ENCODE data around the gene ACAT2. TPM values are rescaled to one million over a fixed set of nuclear protein-coding genes. Genes with fewer than 3 reads are reported as not detected.
"Not testable (repeated sequence)": the region's sequence is repeated elsewhere in the genome, so short reads cannot be mapped to it uniquely, and the experiment has no call there.

Gene ACAT2
- total RNA-seq, 1 experiment from 2014 or later: 110 TPM

DNA sequence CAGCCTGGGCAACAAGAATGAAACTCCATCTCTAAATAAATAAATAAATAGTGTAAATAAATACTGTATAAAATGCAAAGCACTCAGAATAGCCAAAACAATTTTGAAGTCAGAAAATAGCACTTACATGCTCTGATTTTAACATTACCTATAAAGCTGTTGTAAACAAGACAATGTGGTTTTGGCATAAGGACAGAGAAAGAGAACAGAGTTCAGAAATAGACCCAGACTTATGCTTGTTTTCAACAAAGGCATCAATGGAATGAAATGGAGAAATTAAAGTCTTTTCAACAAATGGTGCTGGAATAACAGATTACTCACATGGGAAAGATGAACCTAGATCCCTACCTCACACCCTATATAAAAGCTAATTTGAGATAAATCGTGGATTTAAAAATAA lies 10.4 kb downstream of the ACAT2 start:
- no peak for DNase-seq (ENCODE audit: low read depth)

DNA sequence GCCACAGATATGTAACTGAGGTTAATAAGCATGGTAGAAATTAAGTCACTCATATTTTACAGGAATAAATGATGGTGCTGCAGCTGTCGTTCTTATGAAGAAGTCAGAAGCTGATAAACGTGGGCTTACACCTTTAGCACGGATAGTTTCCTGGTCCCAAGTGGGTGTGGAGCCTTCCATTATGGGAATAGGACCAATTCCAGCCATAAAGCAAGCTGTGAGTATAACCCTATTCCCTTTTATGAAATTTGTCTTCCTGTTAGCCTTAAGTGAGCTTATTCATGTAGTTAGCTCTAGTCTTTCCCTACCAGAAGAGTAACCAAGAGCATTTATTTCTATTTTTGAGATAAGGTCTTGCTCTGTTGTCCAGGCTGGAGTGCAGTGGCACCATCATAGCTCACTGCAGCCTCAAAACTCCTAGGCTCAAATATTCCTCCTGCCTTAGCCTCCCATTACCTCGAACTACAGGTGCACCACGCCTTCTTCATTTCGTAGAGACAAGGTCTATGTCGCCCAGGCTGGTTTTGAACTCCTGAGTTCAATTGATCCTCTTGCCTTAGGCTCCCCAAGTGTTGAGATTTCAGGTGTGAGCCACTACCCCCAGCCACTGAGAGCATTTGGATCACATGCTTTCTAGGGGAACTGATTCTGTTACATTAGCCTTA lies 15.5 kb downstream of the ACAT2 start:
- no peak for DNase-seq (ENCODE audit: low read depth)

DNA sequence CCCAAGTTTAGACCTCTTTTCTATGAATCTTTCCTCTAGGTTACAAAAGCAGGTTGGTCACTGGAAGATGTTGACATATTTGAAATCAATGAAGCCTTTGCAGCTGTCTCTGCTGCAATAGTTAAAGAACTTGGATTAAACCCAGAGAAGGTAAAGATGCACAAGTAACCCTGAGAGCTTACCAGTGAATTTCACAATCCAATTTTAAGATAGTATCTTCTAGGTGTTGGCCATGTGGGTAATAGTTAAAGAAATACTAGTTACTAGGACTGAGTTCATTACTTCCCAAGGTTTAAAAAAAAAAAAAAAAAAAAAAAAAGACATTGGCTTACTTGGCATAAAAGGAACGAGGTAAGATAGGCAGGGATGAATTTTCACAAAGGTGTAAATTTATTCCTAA lies 16.3 kb downstream of the ACAT2 start:
- DNase-seq (ENCODE audit: low read depth): no peak

DNA sequence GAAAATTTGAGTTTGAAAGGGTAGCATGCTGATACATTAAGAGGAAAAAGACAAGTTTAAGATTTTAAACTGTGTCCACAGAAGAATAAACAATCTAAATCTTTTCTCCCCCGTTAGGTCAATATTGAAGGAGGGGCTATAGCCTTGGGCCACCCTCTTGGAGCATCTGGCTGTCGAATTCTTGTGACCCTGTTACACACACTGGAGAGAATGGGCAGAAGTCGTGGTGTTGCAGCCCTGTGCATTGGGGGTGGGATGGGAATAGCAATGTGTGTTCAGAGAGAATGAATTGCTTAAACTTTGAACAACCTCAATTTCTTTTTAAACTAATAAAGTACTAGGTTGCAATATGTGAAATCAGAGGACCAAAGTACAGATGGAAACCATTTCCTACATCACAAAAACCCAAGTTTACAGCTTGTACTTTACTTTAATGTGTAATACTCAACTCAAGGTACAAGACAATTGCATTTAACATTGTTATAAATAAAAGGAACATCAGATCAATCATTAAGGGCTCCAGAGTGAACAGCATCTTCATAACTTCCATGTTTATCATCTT lies 16.8 kb downstream of the ACAT2 start:
- no peak for DNase-seq (ENCODE audit: low read depth)

DNA sequence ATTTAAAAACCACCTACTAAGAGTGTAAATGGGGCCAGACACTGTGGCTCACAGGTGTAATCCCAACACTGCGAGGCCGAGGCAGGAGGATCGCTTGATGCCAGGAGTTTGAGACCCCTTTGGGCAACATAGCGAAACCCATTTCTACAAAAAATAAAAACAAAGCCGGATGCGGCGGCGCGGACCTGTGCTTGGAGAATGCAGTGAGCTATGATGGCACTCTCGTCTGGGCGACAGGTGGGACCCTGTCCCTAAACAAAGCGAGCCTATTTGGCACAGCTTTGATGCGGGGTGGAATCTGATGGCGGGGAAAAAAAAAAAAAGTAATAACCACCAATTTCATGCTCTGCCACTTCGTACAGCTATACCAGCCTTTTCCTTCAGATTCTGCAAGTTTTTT lies 26.4 kb downstream of the ACAT2 start:
- DNase-seq (ENCODE audit: low read depth): no peak

DNA sequence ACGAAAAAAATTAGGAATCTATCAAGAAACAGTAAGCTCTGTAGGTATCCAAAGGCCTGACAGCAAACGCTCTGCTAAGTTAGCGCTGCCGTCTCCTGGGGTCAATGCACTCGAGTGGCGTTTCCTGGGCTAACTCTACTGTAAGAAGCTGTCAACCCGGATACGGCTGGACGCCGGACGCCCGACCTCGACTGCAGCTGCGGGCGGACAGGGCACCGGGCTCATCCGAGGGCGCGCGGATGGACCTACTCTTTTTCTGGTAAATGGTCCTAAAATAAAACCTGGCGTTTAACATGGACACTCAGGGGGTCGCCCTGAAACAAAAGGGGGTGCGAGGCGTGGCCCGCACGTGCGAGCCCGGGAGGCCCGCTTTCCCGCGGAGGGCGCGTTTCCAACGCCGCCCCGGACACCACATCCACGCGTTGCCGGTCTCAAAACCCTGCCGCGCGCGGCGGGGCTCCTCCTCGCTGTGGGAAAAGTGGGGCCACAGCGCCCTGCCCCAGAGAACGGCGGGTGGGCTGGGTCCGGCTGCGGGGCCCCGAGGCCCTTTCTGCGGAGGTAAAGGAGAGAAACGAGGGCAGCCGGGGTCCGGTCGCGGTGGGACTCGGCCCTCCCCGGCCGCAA lies 27.0 kb downstream of the ACAT2 start:
- peak; percentile 54 for DNase-seq (ENCODE audit: low read depth)

DNA sequence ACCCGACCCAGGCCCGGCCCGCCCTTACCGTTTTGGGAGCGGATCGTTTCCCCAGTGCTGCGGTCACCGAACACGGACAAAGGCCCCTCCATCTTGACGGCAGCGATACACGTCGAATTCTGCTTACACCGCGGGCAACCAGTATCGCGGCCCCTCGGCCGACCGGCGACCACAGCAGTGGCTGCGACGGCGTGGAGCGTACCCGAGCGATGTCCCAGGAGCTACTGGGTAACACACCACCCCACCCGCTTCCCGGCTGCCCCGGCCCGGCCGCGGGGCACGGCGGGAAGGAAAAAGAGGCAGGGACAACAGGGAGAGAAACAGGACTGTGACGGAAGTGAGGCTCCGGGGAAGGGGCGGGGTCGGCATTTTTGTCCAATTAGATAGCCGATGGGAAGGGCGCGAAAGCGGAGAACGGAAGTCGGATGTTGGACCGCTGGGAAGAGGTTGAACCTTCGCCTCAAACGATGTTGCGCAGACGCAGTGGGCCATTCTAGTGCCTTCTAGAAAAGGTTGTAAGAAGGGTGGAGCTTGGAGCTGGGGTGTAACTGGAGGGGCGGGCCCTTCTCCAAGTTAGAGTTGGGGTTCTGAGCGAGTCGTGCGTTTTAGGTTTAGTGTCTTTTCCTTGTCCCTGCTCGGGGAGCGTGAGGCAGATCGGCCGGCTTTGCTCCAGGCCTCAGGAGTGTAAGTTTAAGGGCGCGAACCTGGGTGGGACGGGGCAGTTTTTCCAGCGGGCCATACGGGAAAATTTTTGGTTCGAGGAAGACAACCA lies 27.7 kb downstream of the ACAT2 start, which contains the start of gene TCP1:
TSS of gene TCP1 (minus strand) at position 226 of the 772 bp plus-strand sequence. CDS start at position 92, 134 bp downstream.
- peak; percentile 100 for DNase-seq (ENCODE audit: low read depth)

DNA sequence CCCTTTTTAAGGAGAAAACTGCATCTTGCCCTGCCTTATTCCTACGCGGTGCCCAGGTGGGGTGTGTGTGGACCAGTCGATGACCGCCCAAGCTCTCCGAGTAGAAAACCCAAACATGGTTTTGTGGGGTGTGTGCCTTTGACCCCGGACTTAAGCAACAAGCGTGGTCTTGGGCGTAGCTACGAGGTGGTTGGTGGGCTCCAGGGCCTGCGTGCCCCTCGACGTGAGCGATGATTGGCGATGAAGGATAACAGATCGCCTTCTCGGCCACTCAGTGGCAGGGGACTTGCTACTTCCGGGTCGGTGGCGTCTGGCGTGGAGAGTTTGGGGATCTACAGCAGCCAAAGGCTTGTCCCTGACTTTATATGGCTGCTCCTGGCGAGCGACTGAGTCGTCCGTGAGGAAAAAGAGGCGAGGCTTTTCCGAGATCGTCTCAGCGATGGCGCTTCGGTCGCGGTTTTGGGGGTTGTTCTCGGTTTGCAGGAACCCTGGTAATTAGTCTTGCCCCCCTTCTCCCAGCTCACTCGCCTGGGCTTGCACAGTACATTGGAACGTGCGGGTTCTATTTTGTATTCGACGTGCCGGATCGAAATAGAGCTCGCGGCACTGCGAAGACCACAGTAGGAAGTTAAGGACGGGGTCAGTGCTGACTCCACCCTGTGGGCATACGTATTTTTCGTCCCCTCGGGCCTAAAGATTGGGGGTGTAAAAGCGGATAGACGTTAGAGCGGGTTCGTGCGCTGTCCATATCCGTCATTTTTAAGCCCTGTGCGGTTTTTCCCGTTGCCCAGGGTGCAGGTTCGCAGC lies 28.5 kb downstream of the ACAT2 start, which contains the start of gene MRPL18:
TSS of gene MRPL18 (plus strand) at position 319 of the 807 bp plus-strand sequence. CDS start at position 440, 121 bp downstream.
- peak; percentile 100 for DNase-seq (ENCODE audit: low read depth)

DNA sequence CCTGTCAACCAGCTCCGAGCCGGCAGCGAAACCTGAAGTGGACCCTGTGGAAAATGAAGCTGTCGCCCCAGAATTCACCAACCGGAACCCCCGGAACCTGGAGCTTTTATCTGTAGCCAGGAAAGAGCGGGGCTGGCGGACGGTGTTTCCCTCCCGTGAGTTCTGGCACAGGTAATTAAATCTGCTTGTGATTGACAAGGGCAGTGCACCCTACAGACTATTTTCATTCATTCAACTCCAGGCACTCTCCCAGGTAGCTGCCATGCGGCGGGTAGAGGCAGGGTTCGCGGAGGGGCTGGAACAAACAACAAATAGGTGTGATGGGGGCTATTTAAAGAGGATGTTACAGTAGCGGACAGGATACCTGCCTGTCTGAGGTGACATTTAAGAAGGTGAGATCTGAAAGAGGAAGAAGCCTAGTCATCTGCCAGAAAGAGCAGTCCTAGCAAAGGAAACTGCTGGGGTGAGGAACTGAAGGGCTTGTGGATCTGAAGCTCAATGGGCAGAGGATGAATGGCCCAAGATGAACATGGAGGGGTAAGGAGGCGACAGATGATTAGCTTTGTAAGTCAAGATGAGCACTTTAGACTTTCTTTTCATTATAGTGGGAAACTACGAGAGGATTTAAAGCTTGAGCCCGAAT lies 29.2 kb downstream of the ACAT2 start:
- no peak for DNase-seq (ENCODE audit: low read depth)

DNA sequence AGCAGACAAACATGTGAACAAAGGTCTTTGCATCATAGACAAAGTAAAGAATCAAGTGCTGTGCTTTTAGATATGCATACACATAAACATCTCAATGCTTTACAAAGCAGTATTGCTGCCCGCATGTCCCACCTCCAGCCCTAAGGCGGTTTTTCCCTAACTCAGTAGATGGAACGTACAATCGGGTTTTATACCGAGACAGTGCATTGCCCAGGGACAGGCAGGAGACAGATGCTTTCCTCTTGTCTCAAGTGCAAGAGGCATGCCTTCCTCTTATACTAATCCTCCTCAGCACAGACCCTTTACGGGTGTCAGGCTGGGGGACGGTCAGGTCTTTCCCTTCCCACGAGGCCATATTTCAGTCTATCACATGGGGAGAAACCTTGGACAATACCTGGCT lies 33.1 kb downstream of the ACAT2 start:
- not testable (repeated sequence) for DNase-seq (ENCODE audit: low read depth)

DNA sequence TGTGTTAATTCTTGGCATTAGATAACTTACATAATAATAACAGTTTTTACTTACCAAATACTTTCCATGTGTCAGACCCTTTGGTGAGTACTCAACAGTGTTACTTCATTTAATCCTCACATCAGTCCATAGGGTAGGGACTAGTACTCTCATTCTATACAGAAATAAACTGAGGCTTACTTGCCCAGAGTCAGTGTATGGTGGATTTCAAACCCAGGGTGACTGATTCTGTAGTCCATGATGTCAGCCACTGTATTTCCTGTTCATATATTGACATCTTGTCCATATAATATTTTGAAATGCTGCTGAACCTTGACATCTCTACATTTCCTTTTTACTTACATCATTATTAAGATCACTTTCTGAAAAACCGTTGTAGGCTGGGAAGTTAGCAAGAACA lies 35.7 kb downstream of the ACAT2 start:
- DNase-seq (ENCODE audit: low read depth): no peak

DNA sequence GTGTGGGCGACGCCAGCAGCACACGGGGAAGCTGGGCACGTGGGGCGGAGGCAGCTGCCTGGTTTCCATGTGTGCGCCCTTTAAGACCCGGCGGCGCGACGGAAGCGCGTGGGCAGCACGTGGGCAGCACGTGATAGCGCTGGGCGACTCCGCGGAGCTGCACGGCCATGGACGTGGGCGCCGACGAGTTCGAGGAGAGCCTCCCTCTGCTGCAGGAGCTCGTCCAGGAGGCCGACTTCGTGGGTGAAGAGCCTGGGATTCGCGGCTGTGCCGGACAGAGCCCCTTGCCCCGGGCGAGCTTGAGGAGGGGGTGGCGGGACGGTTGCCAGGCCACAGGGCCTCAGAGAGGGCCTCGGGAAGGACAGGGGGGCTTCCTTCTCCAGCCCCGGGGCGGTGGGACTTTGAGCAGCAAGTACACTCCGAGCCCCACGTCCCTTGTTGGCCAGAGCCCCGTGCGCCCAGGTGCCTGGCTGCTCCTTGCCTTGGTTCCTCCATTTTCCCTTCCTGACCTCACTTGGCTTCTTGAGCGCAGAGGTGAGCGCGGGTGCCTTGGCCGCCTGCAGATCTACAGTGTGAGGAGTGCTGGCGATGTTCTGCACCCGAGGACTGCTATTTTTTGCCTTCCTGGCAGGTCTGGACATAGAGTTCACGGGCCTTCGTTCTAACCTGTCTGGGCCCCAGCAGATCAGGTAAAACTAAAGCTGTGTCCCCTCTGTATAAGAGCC lies 38.5 kb downstream of the ACAT2 start, which contains the start of gene PNLDC1:
TSS of gene PNLDC1 (plus strand) at position 136 of the 725 bp plus-strand sequence. CDS start at position 168, 32 bp downstream.
- DNase-seq (ENCODE audit: low read depth): no peak

DNA sequence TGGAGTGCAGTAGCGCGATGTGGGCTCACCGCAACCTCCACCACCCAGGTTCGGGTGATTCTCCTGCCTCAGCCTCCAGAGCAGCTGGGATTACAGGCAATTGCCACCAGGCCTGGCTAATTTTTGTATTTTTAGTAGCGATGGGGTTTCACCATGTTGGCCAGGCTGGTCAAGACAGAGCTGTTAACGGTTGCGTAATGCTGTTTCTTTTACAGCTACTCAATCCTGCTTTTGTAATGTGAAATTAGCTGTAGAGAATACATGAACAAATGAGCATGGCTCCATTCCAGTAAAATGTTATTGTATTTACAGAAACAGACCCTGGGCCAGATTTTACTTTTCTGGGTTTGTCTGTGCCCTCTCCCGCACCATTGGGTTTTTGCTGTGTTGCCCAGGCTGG lies 40.1 kb downstream of the ACAT2 start:
- no peak for DNase-seq (ENCODE audit: low read depth)

DNA sequence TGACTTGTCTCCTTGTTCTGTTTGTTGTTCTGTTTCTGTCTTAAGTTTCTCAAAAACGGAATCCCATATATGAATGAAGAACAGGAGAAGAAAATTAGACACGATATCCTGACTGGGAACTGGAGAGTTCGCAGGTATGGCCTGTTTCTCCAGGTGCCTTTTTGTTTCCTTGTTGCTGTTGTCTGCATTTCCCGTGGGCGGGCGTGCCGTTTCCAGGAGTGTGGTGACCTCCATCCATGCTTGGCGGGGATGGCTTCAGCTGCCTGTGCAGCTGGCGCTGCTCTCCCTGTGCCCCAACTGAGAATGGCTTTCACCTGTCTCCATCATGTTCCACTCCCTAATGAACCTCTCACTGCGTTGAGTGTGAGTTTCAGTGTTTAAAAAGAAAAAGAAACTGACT lies 42.7 kb downstream of the ACAT2 start:
- no peak for DNase-seq (ENCODE audit: low read depth)

DNA sequence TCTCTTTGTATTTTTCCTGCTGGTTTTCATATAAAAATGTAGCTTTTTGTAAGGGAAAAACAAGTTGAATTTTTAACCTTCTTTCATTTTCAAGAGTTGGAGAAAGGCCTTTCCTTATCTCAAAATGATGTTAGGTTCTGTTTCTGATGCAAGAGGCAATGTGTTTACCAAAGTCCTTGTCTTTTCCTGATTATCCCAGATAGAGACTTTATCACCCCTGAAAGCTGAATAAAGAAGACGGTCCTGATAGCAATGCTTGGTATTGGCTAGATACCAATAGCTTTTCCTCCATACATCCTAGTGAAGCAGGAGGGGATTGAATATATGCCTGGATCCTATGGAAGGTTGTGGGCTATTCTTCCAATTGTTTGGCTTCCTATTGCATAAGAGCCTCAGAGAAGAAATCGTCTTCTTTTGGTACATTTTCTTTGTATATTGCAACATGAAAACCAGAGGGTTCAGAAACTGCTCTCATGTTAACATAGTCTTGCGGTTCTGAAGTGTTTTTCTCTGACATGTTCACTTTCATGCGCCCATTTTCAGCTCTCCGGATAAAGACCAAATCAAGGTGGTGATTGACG lies 43.7 kb downstream of the ACAT2 start:
- no peak for DNase-seq (ENCODE audit: low read depth)

DNA sequence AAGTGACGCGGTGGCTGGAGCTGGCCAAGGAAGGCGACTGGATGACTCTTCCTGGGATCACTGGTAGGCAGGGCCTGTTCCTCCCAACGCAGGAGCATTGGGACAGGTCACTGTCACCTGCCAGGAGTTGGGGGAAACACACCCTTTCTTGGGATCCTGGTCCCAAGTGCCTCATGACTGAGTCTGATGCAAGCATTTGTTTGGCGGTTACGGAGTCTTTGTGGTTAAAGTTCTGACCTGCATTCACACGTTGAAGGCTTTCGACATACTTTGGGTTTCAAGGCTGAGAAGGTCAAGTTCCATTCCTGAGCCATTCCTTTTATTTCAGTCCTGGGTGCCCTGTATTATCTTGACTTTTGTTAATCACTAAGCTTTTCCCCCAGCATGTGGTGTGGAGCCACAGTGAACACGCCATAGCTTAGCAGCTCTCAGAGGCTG lies 44.2 kb downstream of the ACAT2 start:
- DNase-seq (ENCODE audit: low read depth): no peak

DNA sequence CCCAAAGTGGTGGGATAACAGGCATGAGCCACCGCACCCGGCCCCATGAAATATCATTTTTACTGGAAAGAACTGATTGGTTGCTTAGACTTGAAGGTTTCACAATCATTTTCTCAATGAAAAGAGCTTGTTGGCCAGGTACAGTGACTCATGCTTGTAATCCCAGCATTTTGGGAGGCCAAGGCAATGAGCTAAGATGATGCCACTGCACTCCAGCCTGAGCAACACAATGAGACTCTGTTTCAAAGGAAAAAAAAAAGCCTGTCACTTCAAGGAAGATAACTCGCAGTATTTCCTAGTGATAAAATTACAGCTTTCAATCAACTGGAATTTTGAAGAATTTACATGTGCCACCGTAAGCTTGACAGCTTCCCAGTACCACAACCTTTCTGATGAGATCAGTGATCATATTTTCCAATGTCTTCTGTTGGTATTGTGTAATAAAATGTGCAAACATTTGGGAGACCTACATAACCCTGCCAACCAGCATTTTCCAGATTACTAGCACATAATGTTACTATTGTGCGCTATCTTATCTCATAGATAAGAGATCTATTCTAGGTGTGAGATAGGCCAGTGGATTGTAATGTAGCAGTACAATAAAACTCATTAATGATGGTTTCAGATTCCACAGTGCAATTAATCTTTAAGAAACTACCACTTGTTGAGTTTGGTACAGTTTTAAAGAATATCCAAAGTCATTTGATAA lies 45.5 kb downstream of the ACAT2 start:
- no peak for DNase-seq (ENCODE audit: low read depth)

DNA sequence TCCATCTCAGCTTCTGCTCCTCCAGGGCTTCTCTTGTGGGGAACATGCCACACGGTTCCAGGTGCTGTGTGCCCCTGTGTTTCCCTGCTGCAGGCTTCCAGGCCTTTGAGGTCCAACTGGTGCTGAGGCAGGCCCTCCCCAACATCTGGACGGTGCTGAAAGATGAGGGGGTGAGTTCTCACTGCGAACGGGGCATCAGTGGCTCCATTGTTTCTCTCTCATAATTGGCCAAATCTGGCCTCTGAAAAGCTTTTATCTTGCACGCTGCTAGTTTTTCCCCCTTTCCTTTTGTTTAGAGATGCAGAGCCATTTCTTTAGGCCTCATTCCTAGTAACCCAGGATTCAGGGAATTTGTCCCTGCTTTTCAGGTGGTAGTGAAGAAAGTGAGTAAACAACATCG lies 46.8 kb downstream of the ACAT2 start:
- no peak for DNase-seq (ENCODE audit: low read depth)

DNA sequence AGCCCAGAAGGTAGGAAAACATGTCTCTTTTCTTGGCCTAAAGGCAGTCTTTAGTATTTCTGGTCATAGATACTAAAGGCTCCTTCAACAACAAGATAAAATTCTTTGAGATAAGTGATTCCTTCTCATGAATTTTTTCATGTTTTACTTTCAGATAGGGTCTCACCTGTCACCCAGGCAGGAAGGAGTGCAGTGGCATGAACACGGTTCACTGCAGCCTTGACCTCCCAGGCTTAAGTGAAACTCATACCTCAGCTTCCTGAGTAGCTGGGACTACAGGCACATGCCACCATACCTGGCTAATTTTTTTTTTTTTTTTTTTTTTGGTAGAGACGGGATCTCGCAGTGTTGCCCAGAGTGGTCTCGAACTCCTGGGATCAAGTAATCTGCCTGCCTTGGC lies 47.3 kb downstream of the ACAT2 start:
- DNase-seq (ENCODE audit: low read depth): no peak

All from Daoy (cell line).